GM18951 (cell line): ENCODE measurements around the gene DHRS7B.
"Not testable (repeated sequence)": the region's sequence is repeated elsewhere in the genome, so short reads cannot be mapped to it uniquely, and the experiment has no call there.

Experiments used
- POLR2A ChIP-seq: IDR thresholded peaks from 4 replicates; pipeline ENCODE4 v1.6.1; 2011; ENCODE audit warnings: mild to moderate bottlenecking; ENCODE audit not compliant: insufficient read length, insufficient read depth; ENCODE audit errors: extremely low read depth
- in situ Hi-C: fragments of 300-500 bp; cut with MboI; formaldehyde crosslinking; loops from one replicate; pipeline ENCODE4 v1.12.0; 2022; ENCODE audit warnings: low sequenced_read_pairs, mixed read lengths, inconsistent platforms; ENCODE audit not compliant: unreplicated experiment

The DHRS7B gene

DNA sequence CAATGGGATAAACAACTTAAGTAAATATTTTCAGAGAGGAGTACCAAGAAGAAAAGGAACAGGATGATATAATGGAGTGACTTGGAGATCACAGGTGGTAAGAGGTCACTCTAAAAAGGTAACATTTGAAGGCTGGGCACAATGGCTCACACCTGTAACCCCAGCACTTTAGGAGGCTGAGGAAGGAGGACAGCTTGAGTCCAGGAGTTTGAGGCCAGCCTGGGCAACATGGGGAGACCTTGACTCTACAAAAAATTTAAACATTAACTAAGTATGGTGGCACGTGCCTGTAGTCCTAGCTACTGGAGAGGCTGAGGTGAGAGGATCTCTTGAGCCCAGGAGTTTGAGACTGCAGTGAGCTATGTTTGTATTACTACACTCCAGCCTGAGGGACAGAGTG, 90.6 kb downstream of the DHRS7B start:
- TF ChIP-seq POLR2A, result no peak
- in situ Hi-C loops, result no loop called here

GRCh38 chr17:21218101-21218500, 91.3 kb downstream of the DHRS7B start:
- TF ChIP-seq POLR2A, result no peak
- in situ Hi-C loops, result no loop called here

GRCh38 chr17:21218831-21219380, 92.1 kb downstream of the DHRS7B start:
- in situ Hi-C loops, result no loop called here
- no peak for TF ChIP-seq POLR2A

- TF ChIP-seq POLR2A, result no peak
- in situ Hi-C loops, result no loop called here
Measured at GRCh38 chr17:21223086-21223485, 96.3 kb downstream of the DHRS7B start.

DNA sequence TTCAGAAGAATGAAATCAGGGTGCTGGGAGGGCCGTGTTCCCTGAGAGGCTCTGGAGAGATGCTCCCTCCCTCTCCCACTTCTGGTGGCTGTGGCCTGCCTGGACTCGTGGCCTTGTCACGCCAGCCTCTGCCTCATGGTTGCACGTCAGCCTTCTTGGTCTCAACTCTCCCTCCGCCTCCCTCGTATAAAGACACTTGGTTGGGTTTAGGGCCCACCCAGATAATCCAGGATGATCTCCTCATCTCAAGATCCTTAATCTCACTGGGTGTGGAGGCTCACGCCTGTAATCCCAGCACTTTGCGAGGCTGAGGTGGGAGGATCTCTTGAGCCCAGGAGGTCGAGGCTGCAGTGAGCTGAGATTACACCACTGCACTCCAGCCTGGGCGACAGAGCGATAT, 100.5 kb downstream of the DHRS7B start:
- in situ Hi-C loops, result not testable (repeated sequence)

GRCh38 chr17:21228111-21228510, 101.3 kb downstream of the DHRS7B start:
- in situ Hi-C loops, result no loop called here
- TF ChIP-seq POLR2A, result no peak

DNA sequence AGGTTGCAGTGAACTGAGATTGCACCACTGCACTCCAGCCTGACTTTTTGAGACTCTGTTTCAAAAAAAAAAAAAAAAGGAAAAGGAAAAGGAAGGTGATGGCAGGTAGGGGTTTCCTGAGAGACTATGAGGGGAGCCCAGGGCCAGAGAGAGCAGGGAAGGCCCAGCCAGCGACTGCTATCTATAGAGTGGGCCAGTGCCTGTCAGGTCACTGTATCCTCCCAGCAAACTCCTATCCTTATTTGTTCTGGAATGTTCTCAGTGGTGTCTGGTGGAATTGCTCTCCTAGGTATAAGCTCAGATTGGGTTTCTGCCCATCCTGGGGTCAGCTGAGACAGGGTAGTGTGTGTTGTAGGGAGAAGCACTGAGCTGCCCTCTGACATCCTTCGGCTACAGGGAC, 102.1 kb downstream of the DHRS7B start:
- no peak for TF ChIP-seq POLR2A
- in situ Hi-C loops, result no loop called here

DNA sequence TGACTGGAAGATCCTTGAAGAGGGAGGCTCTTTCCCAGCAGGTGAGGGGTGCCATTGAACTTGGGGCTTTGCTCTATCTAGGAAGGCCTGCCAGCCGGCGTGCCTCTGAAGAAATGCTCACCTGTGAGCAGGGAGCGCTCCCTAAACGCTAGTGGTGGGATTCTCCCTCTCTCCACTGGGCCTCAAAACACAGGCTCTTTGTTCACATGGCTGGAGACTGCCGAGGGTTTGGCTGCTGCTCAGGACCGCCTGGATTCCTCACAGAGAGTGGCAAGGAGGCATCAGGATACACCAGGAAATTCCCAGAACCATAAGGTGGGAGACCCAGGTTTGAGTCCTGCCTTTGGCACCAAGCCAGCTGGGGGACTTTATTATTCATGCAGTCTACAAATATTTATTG, 104.8 kb downstream of the DHRS7B start:
- in situ Hi-C loops, result no loop called here
- TF ChIP-seq POLR2A, result no peak

GRCh38 chr17:21232033-21232749, 105.4 kb downstream of the DHRS7B start:
- in situ Hi-C loops, result no loop called here
- no peak for TF ChIP-seq POLR2A

- TF ChIP-seq POLR2A, result no peak
- in situ Hi-C loops, result no loop called here
Measured at GRCh38 chr17:21233581-21234347, 107.0 kb downstream of the DHRS7B start.

DNA sequence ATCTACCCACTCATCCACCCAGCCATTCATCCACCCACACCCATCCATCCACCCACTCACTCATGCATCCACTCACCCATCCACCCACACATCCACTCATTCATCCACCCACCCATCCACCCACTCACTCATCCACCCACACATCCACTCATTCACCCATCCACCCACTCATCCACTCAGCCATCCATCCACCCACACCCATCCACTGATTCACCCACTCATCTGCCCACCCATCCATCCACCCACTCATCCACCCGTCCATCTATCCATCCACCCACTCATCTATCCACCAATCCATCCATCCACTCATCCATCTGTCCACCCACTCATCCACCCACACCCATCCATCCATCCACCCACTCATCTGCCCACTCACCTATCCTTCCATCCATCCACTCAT, 109.2 kb downstream of the DHRS7B start:
- in situ Hi-C loops, result no loop called here
- TF ChIP-seq POLR2A, result no peak

GRCh38 chr17:21239680-21240368, 113.1 kb downstream of the DHRS7B start:
- no peak for TF ChIP-seq POLR2A
- in situ Hi-C loops, result no loop called here

GRCh38 chr17:21240369-21241055, 113.7 kb downstream of the DHRS7B start:
- in situ Hi-C loops, result no loop called here
- TF ChIP-seq POLR2A, result no peak
